OCI-LY1 (cell line): ENCODE measurements around the gene ST6GALNAC3.

Experiments
- H2AFZ ChIP-seq: fragments of 200-600 bp; sonication (generic), shearing (Covaris generic); 2 replicates; pipeline ENCODE4 v1.6.0; 2014; ENCODE audit warnings: antibody characterized with exemption, mild to moderate bottlenecking, low read length
- H3F3A ChIP-seq: fragments of 200-600 bp; sonication (generic), shearing (Covaris generic); 2 replicates; pipeline ENCODE4 v1.6.0; 2014; ENCODE audit warnings: mild to moderate bottlenecking, antibody characterized with exemption, low read length, moderate library complexity; ENCODE audit not compliant: insufficient read depth
- H3K27ac ChIP-seq: fragments of 200-600 bp; sonication (generic); 2 replicates; pipeline ENCODE4 v1.5.1; 2014; ENCODE audit warnings: low read length, mixed run types, mild to moderate bottlenecking, low read depth; ENCODE audit not compliant: poor library complexity, severe bottlenecking
- H3K27me3 ChIP-seq: fragments of 200-600 bp; sonication (generic); 2 replicates; pipeline ENCODE4 v1.6.0; 2014; ENCODE audit warnings: antibody characterized with exemption, mild to moderate bottlenecking, low read length, moderate library complexity; ENCODE audit not compliant: insufficient read depth
- H3K36me3 ChIP-seq: fragments of 200-600 bp; sonication (generic); 2 replicates; pipeline ENCODE4 v1.6.1; 2014; ENCODE audit warnings: mild to moderate bottlenecking, antibody characterized with exemption, low read length, moderate library complexity, mixed read lengths; ENCODE audit not compliant: insufficient read depth
- H3K4me1 ChIP-seq: fragments of 200-600 bp; sonication (generic); 2 replicates; pipeline ENCODE4 v1.5.1; 2014; ENCODE audit warnings: mild to moderate bottlenecking, low read length, moderate library complexity; ENCODE audit not compliant: insufficient read depth, severe bottlenecking
- H3K4me2 ChIP-seq: fragments of 200-600 bp; sonication (generic), shearing (Covaris generic); 2 replicates; pipeline ENCODE4 v1.6.1; 2014; ENCODE audit warnings: low read length
- H3K4me3 ChIP-seq: fragments of 200-600 bp; sonication (generic); 2 replicates; pipeline ENCODE4 v1.5.1; 2014; ENCODE audit warnings: low read length, low read depth, mild to moderate bottlenecking, mixed read lengths; ENCODE audit not compliant: poor library complexity, severe bottlenecking
- H3K79me2 ChIP-seq: fragments of 200-600 bp; shearing (Covaris generic); 2 replicates; pipeline ENCODE4 v1.6.1; 2016; ENCODE audit warnings: mixed run types, low read length, mixed read lengths; ENCODE audit not compliant: insufficient read depth
- H3K9ac ChIP-seq: fragments of 200-600 bp; sonication (generic), shearing (Covaris generic); 2 replicates; pipeline ENCODE4 v1.6.1; 2014; ENCODE audit warnings: mild to moderate bottlenecking, low read length, mixed read lengths
- H3K9me2 ChIP-seq: fragments of 200-600 bp; sonication (generic), shearing (Covaris generic); 2 replicates; pipeline ENCODE4 v1.6.1; 2014; ENCODE audit warnings: low read depth, mild to moderate bottlenecking, low read length, mixed read lengths
- H3K9me3 ChIP-seq: fragments of 200-600 bp; shearing (Covaris generic); 2 replicates; pipeline ENCODE4 v1.6.1; 2014; ENCODE audit warnings: low read length, mixed read lengths
- H4K20me1 ChIP-seq: fragments of 200-600 bp; sonication (generic), shearing (Covaris generic); 2 replicates; pipeline ENCODE4 v1.6.0; 2016; ENCODE audit warnings: mild to moderate bottlenecking, low read length; ENCODE audit not compliant: insufficient read depth
- CTCF ChIP-seq: fragments of 200-600 bp; sonication (generic), shearing (Covaris generic); IDR thresholded peaks from 2 replicates; pipeline ENCODE4 v1.5.1; 2017; ENCODE audit warnings: mild to moderate bottlenecking, antibody characterized with exemption, low read length, moderate library complexity, mixed read lengths
- EZH2 ChIP-seq: fragments of 200-600 bp; sonication (generic), shearing (Covaris generic); IDR thresholded peaks from 2 replicates; pipeline ENCODE4 v1.8.0; 2017; ENCODE audit warnings: borderline replicate concordance, mixed run types, mild to moderate bottlenecking, antibody characterized with exemption, low read length, moderate library complexity, mixed read lengths

The ST6GALNAC3 gene

GRCh38 chr1:76136894-76137293 is 62.3 kb downstream of the ST6GALNAC3 start:
- Histone ChIP-seq H3K4me2 (no peak overlapping the region), H3K27me3 (no peaks in the 10 kb centered on the region), H3K9me3 (no peaks in the 10 kb centered on the region), H3K79me2 (no peaks in the 10 kb centered on the region), H3K4me1 (no peaks in the 10 kb centered on the region), H3K9me2 (no peaks in the 10 kb centered on the region), H3K27ac (no peak overlapping the region), H3K4me3 (no peak overlapping the region), H2AFZ (no peak overlapping the region), H3K9ac (no peak overlapping the region), H3F3A (no peaks in the 10 kb centered on the region), H3K36me3 (no peaks in the 10 kb centered on the region), H4K20me1 (no peaks in the 10 kb centered on the region)
- TF ChIP-seq EZH2: no peak

- Histone ChIP-seq H3K79me2 (no peaks in the 10 kb centered on the region), H3K4me3 (no peak overlapping the region), H3K9me3 (no peaks in the 10 kb centered on the region), H3K27ac (no peak overlapping the region), H2AFZ (no peak overlapping the region), H3K4me2 (no peak overlapping the region), H3K9ac (no peak overlapping the region), H3K36me3 (no peaks in the 10 kb centered on the region), H3K27me3 (no peaks in the 10 kb centered on the region), H3K4me1 (no peaks in the 10 kb centered on the region), H3K9me2 (no peaks in the 10 kb centered on the region), H4K20me1 (no peaks in the 10 kb centered on the region), H3F3A (no peaks in the 10 kb centered on the region)
- TF ChIP-seq EZH2 (no peak), CTCF (no peak)
Observed at GRCh38 chr1:76137746-76138145, 63.2 kb downstream of the ST6GALNAC3 start.

- Histone ChIP-seq H3K9me2 (no peaks in the 10 kb centered on the region), H3K36me3 (no peaks in the 10 kb centered on the region), H3K9ac (no peak overlapping the region), H3K9me3 (no peaks in the 10 kb centered on the region), H3K4me2 (no peak overlapping the region), H3K27ac (no peak overlapping the region), H3F3A (no peaks in the 10 kb centered on the region), H3K4me3 (no peak overlapping the region), H2AFZ (no peak overlapping the region), H3K27me3 (no peaks in the 10 kb centered on the region), H4K20me1 (no peaks in the 10 kb centered on the region), H3K79me2 (no peaks in the 10 kb centered on the region), H3K4me1 (no peaks in the 10 kb centered on the region)
- TF ChIP-seq EZH2 (no peak), CTCF (no peak)
Observed at GRCh38 chr1:76138217-76138616, 63.7 kb downstream of the ST6GALNAC3 start.

GRCh38 chr1:76140227-76140626 is 65.7 kb downstream of the ST6GALNAC3 start:
- no peak overlapping the region for H3K27ac ChIP-seq
- H3K4me2 ChIP-seq: no peak overlapping the region
- H3K36me3 ChIP-seq: no peaks in the 10 kb centered on the region
- TF ChIP-seq EZH2: no peak
- no peak for TF ChIP-seq CTCF
- no peaks in the 10 kb centered on the region for H3K9me3 ChIP-seq
- H3K4me1 ChIP-seq: no peaks in the 10 kb centered on the region
- no peak overlapping the region for H3K4me3 ChIP-seq
- no peaks in the 10 kb centered on the region for H3K27me3 ChIP-seq
- no peaks in the 10 kb centered on the region for H3F3A ChIP-seq
- no peaks in the 10 kb centered on the region for H3K79me2 ChIP-seq
- no peaks in the 10 kb centered on the region for H3K9me2 ChIP-seq
- H3K9ac ChIP-seq: no peak overlapping the region
- no peak overlapping the region for H2AFZ ChIP-seq
- no peaks in the 10 kb centered on the region for H4K20me1 ChIP-seq
